Fibroblast of gingiva (primary cell): ENCODE results near the gene ZNF490.
"Not testable (repeated sequence)": the region's sequence is repeated elsewhere in the genome, so short reads cannot be mapped to it uniquely, and the experiment has no call there.

Experiments used
- DNase-seq: peaks from one replicate; pipeline ENCODE4 v3.0.0-alpha.2; 2011; ENCODE audit warnings: low read depth

The ZNF490 gene

GRCh38 chr19:12621253-12622024 is 10.8 kb upstream of the ZNF490 start:
- DNase-seq = not testable (repeated sequence)

- no peak for DNase-seq
Measured at GRCh38 chr19:12617646-12618045, 7.0 kb upstream of the ZNF490 start.

DNA sequence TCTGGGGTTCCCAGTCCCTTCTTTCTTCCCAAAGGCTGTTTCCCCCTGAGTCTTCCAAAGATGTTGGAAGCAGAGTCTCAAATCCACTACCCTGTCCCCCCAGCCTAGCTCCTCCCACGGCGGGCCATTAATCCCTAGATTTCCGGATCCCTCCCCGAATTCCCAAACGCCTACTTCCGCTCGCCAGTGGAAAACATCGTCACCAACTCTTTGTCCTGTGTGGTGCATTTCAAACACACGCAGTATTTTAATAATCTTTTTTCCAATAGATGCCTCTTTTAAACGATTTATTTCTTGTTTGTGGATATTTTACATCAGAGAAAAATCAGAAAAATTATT is 717 bp upstream of the ZNF490 start:
- DNase-seq = peak; percentile 76

DNA sequence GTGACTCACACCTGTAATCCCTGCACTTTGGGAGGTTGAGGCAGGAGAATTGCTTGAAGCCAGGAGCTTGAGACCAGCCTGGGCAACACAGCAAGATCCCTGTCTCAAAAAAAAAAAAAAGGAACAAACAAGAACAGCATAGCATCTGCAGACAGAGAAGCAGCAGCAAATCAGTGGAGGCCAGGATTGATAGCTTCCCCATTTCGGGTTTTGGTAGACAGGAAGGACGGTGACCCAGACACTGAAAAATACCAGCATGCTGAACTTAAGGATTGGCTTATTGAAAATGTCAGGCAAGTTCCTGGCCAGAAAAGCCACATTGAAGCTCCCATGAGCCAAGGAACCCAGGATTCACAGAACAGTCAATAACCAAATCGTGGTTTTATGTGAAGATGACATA is 3.0 kb downstream of the ZNF490 start:
- DNase-seq = no peak

DNA sequence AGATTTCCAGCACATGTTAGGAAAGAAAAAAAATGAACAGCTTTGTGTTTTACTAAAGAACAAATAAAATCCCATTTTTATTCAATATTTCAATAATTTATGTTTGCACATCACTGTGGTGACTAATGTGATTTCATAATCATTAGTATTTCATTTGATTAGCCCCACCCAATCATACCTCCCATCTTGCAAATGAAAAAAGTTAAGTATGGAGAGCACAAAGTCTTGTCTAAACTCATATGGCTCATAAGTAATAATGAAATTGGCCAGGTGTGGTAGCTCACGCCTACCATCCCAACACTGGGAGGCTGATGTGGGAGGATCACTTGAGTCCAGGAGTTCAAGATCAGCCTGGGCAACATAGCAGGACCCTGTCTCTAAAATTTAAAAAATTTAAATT is 3.8 kb downstream of the ZNF490 start:
- DNase-seq = no peak

DNA sequence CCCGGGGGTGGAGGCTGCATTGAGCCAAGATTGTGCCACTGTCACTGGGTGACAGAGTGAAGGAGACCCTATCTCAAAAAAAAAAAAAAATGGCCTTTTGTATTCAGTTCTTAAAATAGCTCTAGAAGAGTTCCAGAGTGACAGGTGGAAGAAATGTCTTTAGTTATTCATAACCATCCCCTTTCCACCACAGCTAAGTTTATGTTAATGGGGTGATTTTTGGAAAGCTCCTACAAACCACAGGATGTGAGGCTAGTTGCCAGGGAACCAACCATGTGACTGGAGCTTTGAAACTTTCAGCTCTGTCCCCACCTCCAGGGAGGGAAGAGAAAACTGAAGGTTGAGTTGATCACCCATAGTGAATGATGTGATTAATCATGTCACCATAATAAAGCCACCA is 6.9 kb downstream of the ZNF490 start:
- DNase-seq = no peak

DNA sequence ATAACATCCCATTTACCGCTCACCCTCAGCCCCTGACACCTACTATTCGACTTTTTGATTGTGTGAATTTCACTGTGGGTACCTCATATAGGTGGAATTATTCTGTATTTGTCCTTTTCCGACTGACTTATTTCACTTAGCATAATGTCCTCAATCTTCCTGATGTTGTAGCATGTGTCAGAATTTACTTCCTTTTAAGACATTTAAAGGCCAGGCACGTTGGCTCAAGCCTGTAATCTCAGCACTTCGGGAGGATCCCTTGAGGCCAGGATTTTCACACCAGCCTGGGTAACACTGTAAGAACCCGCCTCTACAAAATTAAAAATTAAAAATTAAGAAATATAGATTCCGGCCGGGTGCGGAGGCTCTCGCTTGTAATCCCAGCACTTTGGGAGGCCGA is 13.0 kb downstream of the ZNF490 start:
- no peak for DNase-seq

DNA sequence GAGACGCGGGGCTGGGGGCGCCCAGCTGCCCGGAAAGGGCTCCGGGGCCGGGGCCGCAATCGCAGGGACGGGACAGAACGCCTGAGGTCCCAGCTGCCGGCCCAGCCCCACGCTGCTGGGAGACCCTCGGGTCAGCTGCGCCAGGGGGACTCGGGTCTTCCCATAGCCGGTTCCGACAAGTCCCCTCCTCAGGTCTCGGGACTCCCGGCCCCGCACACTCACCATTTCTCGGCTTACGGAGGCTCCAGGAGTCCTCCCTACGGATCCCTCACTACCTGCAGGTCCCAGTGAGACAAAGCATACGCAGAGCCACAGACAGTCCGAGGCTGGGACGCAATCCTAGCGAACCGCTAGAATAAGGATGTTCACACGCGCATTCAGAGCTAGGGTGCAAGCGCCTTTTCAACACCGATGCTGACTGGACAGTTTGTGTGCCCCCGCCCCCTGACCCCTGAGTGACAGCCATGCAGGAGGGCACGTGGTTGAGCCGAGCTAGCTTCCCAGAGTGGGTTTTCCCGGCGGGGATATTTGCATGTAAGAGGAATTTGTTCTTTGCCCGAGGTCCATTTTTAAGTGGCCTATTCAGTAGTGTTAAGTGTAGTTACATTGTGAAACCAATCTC is 13.6 kb downstream of the ZNF490 start:
- DNase-seq = no peak

DNA sequence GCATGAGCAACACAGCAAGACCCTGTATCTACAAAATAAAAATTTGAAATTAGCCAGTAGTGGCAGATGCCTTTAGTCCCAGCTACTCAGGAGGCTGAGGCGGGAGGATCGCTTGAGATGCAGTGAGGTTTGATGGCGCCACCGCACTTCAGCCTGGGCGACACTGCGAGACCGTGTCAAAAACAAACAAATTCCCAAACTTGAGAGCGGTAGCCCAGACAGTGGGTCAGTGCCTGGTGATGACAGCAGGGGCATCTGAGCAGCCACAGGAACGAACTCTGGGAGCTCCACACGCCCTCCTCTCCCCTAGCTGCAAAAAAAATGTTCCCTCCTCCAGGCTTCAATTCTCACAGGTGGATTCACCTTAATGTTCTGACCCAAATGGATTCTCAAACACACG is 14.1 kb downstream of the ZNF490 start:
- DNase-seq = no peak

DNA sequence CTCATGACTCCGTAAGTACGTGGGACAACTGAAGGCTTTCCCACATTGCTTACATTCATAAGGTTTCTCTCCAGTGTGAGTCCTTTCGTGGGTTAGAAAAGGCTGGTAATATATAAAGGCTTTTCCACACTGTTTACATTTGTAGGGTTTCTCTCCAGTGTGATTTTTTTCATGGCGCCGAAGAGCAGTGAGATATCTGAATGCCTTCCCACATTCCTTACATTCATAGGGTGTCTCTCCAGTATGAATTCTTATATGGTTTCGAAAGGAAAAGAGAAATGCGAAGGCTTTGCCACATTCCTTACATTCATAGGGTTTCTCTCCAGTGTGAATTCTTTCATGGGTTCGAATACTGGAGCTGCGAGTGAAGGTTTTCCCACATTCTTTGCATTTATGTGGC is 29.5 kb downstream of the ZNF490 start:
- no peak for DNase-seq

GRCh38 chr19:12580180-12580694 is 30.4 kb downstream of the ZNF490 start:
- DNase-seq = no peak

DNA sequence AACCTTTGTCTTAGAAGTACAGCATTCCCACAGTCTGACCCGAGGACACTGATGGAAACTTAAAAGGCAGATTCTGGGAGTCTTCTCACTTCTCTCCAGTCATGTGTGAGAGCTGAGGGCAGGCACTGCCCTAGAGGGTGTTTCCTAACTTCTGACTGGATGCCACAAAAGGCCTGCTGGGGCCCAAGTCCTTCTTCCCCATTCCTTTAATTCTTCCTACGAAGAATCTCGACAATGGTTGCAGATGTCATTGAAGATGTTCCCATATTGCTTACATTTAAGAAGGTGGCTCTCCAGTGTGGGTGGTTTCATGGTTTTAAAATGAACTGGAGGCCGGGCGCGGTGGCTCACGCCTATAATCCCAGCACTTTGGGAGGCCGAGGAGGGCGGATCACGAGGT is 32.0 kb downstream of the ZNF490 start:
- no peak for DNase-seq

DNA sequence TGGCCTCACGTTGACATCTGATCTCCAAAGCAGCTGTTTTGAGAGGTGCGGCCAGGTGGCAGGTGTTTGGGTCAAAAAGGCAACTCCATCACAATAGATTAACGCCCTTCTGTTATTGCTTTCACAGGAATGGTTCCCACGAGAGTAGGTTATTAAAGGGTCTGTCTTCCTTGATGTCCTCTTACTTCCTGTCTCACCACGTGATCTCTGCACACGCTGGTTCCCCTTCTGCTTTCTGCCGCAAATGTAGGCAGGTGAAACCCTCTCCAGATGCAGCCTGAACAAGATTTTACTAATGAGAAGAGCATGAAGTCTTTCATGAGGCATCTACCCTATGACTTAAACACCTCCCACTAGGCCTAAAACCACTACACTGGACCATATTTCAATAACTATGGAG is 36.6 kb downstream of the ZNF490 start:
- no peak for DNase-seq

DNA sequence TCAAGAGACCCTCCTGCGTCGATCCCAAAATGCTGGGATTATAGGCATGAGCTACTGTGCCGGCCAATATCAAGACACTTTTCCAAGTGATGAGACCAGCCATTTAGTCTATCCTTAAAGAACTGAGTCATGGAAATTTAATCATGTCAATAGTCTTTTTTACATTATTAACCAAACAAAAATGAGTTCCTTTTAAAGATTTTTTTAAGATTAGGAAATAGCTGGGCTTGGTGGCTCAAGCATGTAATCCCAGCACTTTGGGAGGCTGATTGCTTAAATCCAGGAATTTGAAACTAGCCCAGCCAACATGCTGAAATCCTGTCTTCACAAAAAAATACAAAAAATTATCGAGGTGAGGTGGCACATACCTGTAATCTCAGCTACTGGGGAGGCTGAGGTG is 42.7 kb downstream of the ZNF490 start:
- DNase-seq = peak; percentile 80

GRCh38 chr19:12566380-12566779 is 44.2 kb downstream of the ZNF490 start:
- not testable (repeated sequence) for DNase-seq

- DNase-seq = peak; percentile 84
Measured at GRCh38 chr19:12564016-12564664, 46.5 kb downstream of the ZNF490 start.

- no peak for DNase-seq
Measured at GRCh38 chr19:12555456-12555930, 55.1 kb downstream of the ZNF490 start.

DNA sequence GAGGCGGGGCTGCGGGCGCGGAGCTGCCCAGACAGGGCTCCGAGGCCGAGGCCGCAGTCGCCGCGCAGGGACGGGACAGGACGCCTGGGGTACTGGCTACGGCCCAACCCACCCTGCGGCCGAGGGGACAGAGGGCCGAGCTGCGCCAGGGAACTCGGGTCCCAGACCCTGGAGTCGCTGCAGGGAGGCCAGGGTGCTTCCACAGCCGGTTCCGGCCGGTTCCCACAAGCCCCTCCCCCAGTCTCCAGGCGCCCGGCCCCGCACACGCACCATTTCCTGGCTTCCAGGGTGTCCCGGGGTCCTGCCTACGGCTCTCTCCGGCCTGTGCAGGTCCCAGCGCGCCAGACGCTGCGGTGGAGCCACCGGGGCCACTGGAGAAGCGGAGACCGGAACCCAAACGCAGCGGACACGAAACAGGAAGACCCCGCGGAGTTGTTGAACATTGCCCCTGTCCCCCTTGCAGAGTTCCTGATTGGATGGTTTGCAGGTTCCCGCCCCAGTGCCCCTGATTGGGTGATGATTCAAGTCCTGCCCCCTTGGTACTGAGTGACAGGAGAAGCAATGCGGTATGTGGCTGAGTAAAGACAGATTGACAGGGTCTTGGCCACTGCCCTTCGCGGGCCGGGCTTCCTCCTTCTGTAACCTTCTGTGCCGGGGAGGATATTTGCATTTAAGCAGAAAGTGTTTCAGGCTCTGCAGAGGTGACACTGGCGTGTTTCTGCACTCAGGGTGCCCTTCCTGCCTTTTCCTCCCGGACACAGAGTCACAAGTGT is 59.4 kb downstream of the ZNF490 start, which contains the start of gene ZNF564:
Gene ZNF564 (minus strand): TSS at position 423 of the 773 bp plus-strand sequence. CDS start 150 bp downstream, at position 273.
- DNase-seq = peak; percentile 97

GRCh38 chr19:12546903-12547302 is 63.7 kb downstream of the ZNF490 start:
- DNase-seq = no peak

DNA sequence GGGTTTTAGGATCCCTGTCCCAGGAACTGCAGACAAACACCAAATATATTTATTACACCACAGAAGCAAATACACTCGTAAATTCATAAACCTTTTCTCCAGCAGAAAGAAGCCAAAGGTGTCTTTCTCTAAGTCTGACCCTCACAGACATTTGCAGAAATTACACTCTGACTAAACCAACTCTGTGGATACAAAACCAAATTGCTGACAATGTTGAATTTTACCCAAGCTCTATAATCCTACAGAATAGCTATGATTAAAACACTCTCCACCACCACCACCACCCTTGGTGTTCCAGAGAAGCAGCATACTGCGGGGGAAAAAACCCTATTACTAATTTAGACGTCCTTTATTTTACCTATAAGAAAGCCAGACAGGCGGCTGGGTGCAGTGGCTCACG is 64.5 kb downstream of the ZNF490 start:
- no peak for DNase-seq

DNA sequence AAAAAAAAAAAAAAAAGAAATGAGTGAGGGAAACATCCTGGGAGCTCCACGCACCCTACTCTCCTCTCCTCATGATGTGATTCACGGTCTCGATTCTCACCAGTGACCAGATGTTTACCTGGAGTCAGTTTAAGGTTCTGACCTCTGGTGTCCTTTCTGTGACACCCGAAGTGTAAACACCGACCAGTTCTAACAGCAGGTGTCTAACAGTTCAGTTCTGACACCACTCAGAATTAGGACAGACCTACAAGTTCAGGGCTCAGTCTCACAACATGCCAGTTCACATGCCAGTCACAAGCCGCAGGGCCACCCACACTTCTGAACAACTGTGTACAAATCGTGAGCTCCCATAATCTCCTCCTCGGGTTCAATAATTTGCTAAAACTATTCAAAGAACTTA is 65.3 kb downstream of the ZNF490 start:
- no peak for DNase-seq

GRCh38 chr19:12544401-12544876 is 66.2 kb downstream of the ZNF490 start:
- no peak for DNase-seq
